Activated CD8-positive, alpha-beta T cell treated with anti-CD3 and anti-CD28 coated beads, Interleukin-2, amount 10 ng/mL, durations not matched to agents 7 days and 5 days (primary cell): Measurements from ENCODE around the gene CATSPER3. TPM values are rescaled to one million over a fixed set of nuclear protein-coding genes. Genes with fewer than 3 reads are reported as not detected.

ENCODE experiments used
- ATAC-seq: fragments of 150-1000 bp; cut with Tn5 transposase; one replicate; pipeline ENCODE4 v1.10.0; 2021; ENCODE audit warnings: moderate library complexity
- CTCF ChIA-PET: fragments of 350-600 bp; sonication (Branson Sonifier 250); formaldehyde crosslinking; loops from one replicate; lab custom pipeline; 2021; ENCODE audit warnings: antibody characterized with exemption; lab: Charles Lee
- POLR2A ChIA-PET: fragments of 350-600 bp; sonication (Branson Sonifier 250); formaldehyde crosslinking; loops from one replicate; lab custom pipeline; 2021; ENCODE audit warnings: antibody characterized with exemption; lab: Charles Lee
- DNase-seq: peaks from one replicate; pipeline ENCODE4 v3.0.0-alpha.2; 2020
- H3K27ac Mint-ChIP-seq: one replicate; pipeline ENCODE4 v1.8.0; 2021; ENCODE audit warnings: mild to moderate bottlenecking, mixed read lengths
- H3K27me3 Mint-ChIP-seq: one replicate; pipeline ENCODE4 v1.8.0; 2021; ENCODE audit warnings: low read depth, mixed read lengths
- H3K36me3 Mint-ChIP-seq: one replicate; pipeline ENCODE4 v1.8.0; 2021; ENCODE audit warnings: low read depth, mixed read lengths
- H3K4me1 Mint-ChIP-seq: one replicate; pipeline ENCODE4 v1.8.0; 2021; ENCODE audit warnings: low read depth, mixed read lengths
- H3K4me3 Mint-ChIP-seq: one replicate; pipeline ENCODE4 v1.8.0; 2021; ENCODE audit warnings: mild to moderate bottlenecking, mixed read lengths
- H3K9me3 Mint-ChIP-seq: one replicate; pipeline ENCODE4 v1.8.0; 2022; ENCODE audit warnings: mixed read lengths; ENCODE audit not compliant: insufficient read depth
- total RNA-seq, 2 experiments: library from RNA; stranded (reverse); gene quantifications; one replicate each; pipeline ENCODE4 v1.2.3, GENCODE V29; 2021

CATSPER3 gene
- under 1 TPM; 0.68 to 0.89 TPM for total RNA-seq

- Mint-ChIP-seq H3K27ac (no peak within 1 kb of the TSS), H3K27me3 (no peaks in the 10 kb centered on the region), H3K4me3 (no peak within 1 kb of the TSS), H3K4me1 (peaks cover 26% of the 10 kb centered on the region), H3K9me3 (no peaks in the 10 kb centered on the region), H3K36me3 (peaks cover 18% of the 10 kb centered on the region)
- no peak for ATAC-seq
- CTCF ChIA-PET, result no interaction called here
- POLR2A ChIA-PET, result no interaction called here
- no peak for DNase-seq
Measured at GRCh38 chr5:134967607-134968006, at the start of gene CATSPER3. TSS of gene CATSPER3 (plus strand) at chr5:134967907. CDS start at chr5:134967992, 85 bp downstream.

- POLR2A ChIA-PET, result interaction anchor here (2.4 kb wide), 1 partner anchor 14 kb away, joined by 11 read pairs; the partner anchor contains the start of gene PCBD2
- Mint-ChIP-seq H3K36me3 (peaks cover 34% of the 10 kb centered on the region), H3K4me3 (no peak overlapping the region), H3K27ac (no peak overlapping the region), H3K4me1 (peaks cover 12% of the 10 kb centered on the region), H3K9me3 (no peaks in the 10 kb centered on the region), H3K27me3 (no peaks in the 10 kb centered on the region)
- CTCF ChIA-PET, result interaction anchor here (0.9 to 5.0 kb wide), 4 partner anchors 13 to 273 kb away, joined by 3 to 38 read pairs (median 6); partner anchors contain the start of gene PCBD2
- DNase-seq (no peak), ATAC-seq (no peak)
Measured at GRCh38 chr5:134918861-134919260, 48.8 kb upstream of the CATSPER3 start.

- no peak overlapping the region for H3K4me3 Mint-ChIP-seq
- DNase-seq (no peak), ATAC-seq (no peak)
- peak overlapping the region; percentile 9 for H3K27ac Mint-ChIP-seq
- peaks cover 28% of the 10 kb centered on the region for H3K36me3 Mint-ChIP-seq
- no peaks in the 10 kb centered on the region for H3K27me3 Mint-ChIP-seq
- H3K4me1 Mint-ChIP-seq, result peaks cover 12% of the 10 kb centered on the region
- ChIA-PET POLR2A (interaction anchor here (2.4 kb wide), 1 partner anchor 16 kb away, joined by 11 read pairs; the partner anchor contains the start of gene PCBD2), CTCF (interaction anchor here (1.4 to 5.0 kb wide), 2 partner anchors 10 to 15 kb away, joined by 4 to 38 read pairs; partner anchors contain the start of gene PCBD2)
- no peaks in the 10 kb centered on the region for H3K9me3 Mint-ChIP-seq
Measured at GRCh38 chr5:134920848-134921575, 46.7 kb upstream of the CATSPER3 start.

GRCh38 chr5:134932508-134932907 is 35.2 kb upstream of the CATSPER3 start:
- ChIA-PET CTCF (interaction anchor here (1.3 kb wide), 1 partner anchor 15 kb away, joined by 3 read pairs; no protein-coding TSS in a partner anchor), POLR2A (no interaction called here)
- DNase-seq (no peak), ATAC-seq (no peak)
- no peaks in the 10 kb centered on the region for H3K27me3 Mint-ChIP-seq
- no peak overlapping the region for H3K27ac Mint-ChIP-seq
- no peak overlapping the region for H3K4me3 Mint-ChIP-seq
- H3K36me3 Mint-ChIP-seq, result peaks cover 22% of the 10 kb centered on the region
- H3K4me1 Mint-ChIP-seq, result no peaks in the 10 kb centered on the region
- no peaks in the 10 kb centered on the region for H3K9me3 Mint-ChIP-seq

- ATAC-seq, result no peak
- Mint-ChIP-seq H3K27ac (no peak overlapping the region), H3K9me3 (no peaks in the 10 kb centered on the region), H3K36me3 (peaks cover 21% of the 10 kb centered on the region), H3K27me3 (no peaks in the 10 kb centered on the region), H3K4me3 (no peak overlapping the region), H3K4me1 (no peaks in the 10 kb centered on the region)
- ChIA-PET CTCF (no interaction called here), POLR2A (interaction anchor here (0.6 kb wide), 1 partner anchor 196 kb away, joined by 3 read pairs; the partner anchor contains the start of gene CAMLG)
- no peak for DNase-seq
Measured at GRCh38 chr5:134934202-134934601, 33.5 kb upstream of the CATSPER3 start.

- H3K9me3 Mint-ChIP-seq, result no peaks in the 10 kb centered on the region
- ChIA-PET CTCF (no interaction called here), POLR2A (no interaction called here)
- H3K27ac Mint-ChIP-seq, result no peak overlapping the region
- H3K4me3 Mint-ChIP-seq, result no peak overlapping the region
- no peaks in the 10 kb centered on the region for H3K27me3 Mint-ChIP-seq
- peaks cover 21% of the 10 kb centered on the region for H3K36me3 Mint-ChIP-seq
- DNase-seq, result no peak
- ATAC-seq, result no peak
- no peaks in the 10 kb centered on the region for H3K4me1 Mint-ChIP-seq
Measured at GRCh38 chr5:134935711-134936602, 31.8 kb upstream of the CATSPER3 start.

- POLR2A ChIA-PET, result no interaction called here
Measured at GRCh38 chr5:134937526-134937925, 30.2 kb upstream of the CATSPER3 start.

GRCh38 chr5:134938030-134938429 is 29.7 kb upstream of the CATSPER3 start:
- ChIA-PET POLR2A (no interaction called here), CTCF (no interaction called here)
- Mint-ChIP-seq H3K4me1 (no peaks in the 10 kb centered on the region), H3K27me3 (no peaks in the 10 kb centered on the region), H3K4me3 (no peak overlapping the region), H3K9me3 (no peaks in the 10 kb centered on the region), H3K36me3 (peaks cover 20% of the 10 kb centered on the region), H3K27ac (no peak overlapping the region)
- DNase-seq (no peak), ATAC-seq (no peak)

More at GRCh38 chr5:134937526-134937925, 30.2 kb upstream of the CATSPER3 start:
- ATAC-seq (no peak), DNase-seq (no peak)
- CTCF ChIA-PET, result no interaction called here
- Mint-ChIP-seq H3K36me3 (peaks cover 20% of the 10 kb centered on the region), H3K4me3 (no peak overlapping the region), H3K9me3 (no peaks in the 10 kb centered on the region), H3K4me1 (no peaks in the 10 kb centered on the region), H3K27ac (no peak overlapping the region), H3K27me3 (no peaks in the 10 kb centered on the region)

GRCh38 chr5:134939500-134939899 is 28.2 kb upstream of the CATSPER3 start:
- no peaks in the 10 kb centered on the region for H3K27me3 Mint-ChIP-seq
- peaks cover 15% of the 10 kb centered on the region for H3K36me3 Mint-ChIP-seq
- H3K4me3 Mint-ChIP-seq, result no peak overlapping the region
- no peak for DNase-seq
- H3K9me3 Mint-ChIP-seq, result no peaks in the 10 kb centered on the region
- no peaks in the 10 kb centered on the region for H3K4me1 Mint-ChIP-seq
- POLR2A ChIA-PET, result no interaction called here
- H3K27ac Mint-ChIP-seq, result no peak overlapping the region
- ATAC-seq, result no peak
- CTCF ChIA-PET, result no interaction called here

GRCh38 chr5:134943547-134943946 is 24.2 kb upstream of the CATSPER3 start:
- H3K4me3 Mint-ChIP-seq, result no peak overlapping the region
- H3K4me1 Mint-ChIP-seq, result no peaks in the 10 kb centered on the region
- ATAC-seq (no peak), DNase-seq (no peak)
- H3K27me3 Mint-ChIP-seq, result no peaks in the 10 kb centered on the region
- ChIA-PET CTCF (no interaction called here), POLR2A (no interaction called here)
- H3K9me3 Mint-ChIP-seq, result no peaks in the 10 kb centered on the region
- H3K36me3 Mint-ChIP-seq, result peaks cover 5% of the 10 kb centered on the region
- H3K27ac Mint-ChIP-seq, result no peak overlapping the region

- Mint-ChIP-seq H3K27ac (no peak overlapping the region), H3K27me3 (no peaks in the 10 kb centered on the region), H3K4me1 (no peaks in the 10 kb centered on the region), H3K4me3 (no peak overlapping the region), H3K9me3 (no peaks in the 10 kb centered on the region), H3K36me3 (peaks cover 5% of the 10 kb centered on the region)
- POLR2A ChIA-PET, result no interaction called here
- CTCF ChIA-PET, result no interaction called here
- no peak for DNase-seq
- ATAC-seq, result no peak
Measured at GRCh38 chr5:134944630-134945029, 23.1 kb upstream of the CATSPER3 start.
